ENCODE data around the gene SARS1.

SARS1 gene

GRCh38 chr1:109185357-109185756 lies 28.4 kb upstream of the SARS1 start:
- Histone ChIP-seq H3K4me1 (ENCODE audit: control insufficient read depth, insufficient read depth, low read length) (peaks cover 17% of the 10 kb centered on the region), H3K9ac (ENCODE audit: low read length) (no peak overlapping the region), H3K9me3 (ENCODE audit: control insufficient read depth, low read length) (no peaks in the 10 kb centered on the region), H3K36me3 (ENCODE audit: control insufficient read depth, insufficient read depth, low read length) (no peaks in the 10 kb centered on the region), H3K27me3 (ENCODE audit: control insufficient read depth, insufficient read depth, low read length) (no peaks in the 10 kb centered on the region), H3K4me3 (ENCODE audit: low read length) (no peak overlapping the region)

- Histone ChIP-seq H3K4me3 (ENCODE audit: low read length) (no peak overlapping the region), H3K4me1 (ENCODE audit: control insufficient read depth, insufficient read depth, low read length) (peaks cover 9% of the 10 kb centered on the region)
Measured at GRCh38 chr1:109185990-109186732, 27.6 kb upstream of the SARS1 start.

GRCh38 chr1:109186733-109187086 lies 27.0 kb upstream of the SARS1 start:
- H3K9me3 ChIP-seq (ENCODE audit: control insufficient read depth, low read length), result no peaks in the 10 kb centered on the region
- peak overlapping the region; percentile 20 for H3K9ac ChIP-seq (ENCODE audit: low read length)
- H3K36me3 ChIP-seq (ENCODE audit: control insufficient read depth, insufficient read depth, low read length), result no peaks in the 10 kb centered on the region
- no peaks in the 10 kb centered on the region for H3K27me3 ChIP-seq (ENCODE audit: control insufficient read depth, insufficient read depth, low read length)
- H3K4me3 ChIP-seq (ENCODE audit: low read length), result no peak overlapping the region
- peaks cover 4% of the 10 kb centered on the region for H3K4me1 ChIP-seq (ENCODE audit: control insufficient read depth, insufficient read depth, low read length)

More at GRCh38 chr1:109185990-109186732, 27.6 kb upstream of the SARS1 start:
- no peaks in the 10 kb centered on the region for H3K36me3 ChIP-seq (ENCODE audit: control insufficient read depth, insufficient read depth, low read length)
- H3K27me3 ChIP-seq (ENCODE audit: control insufficient read depth, insufficient read depth, low read length), result no peaks in the 10 kb centered on the region
- H3K9me3 ChIP-seq (ENCODE audit: control insufficient read depth, low read length), result no peaks in the 10 kb centered on the region
- H3K9ac ChIP-seq (ENCODE audit: low read length), result no peak overlapping the region

GRCh38 chr1:109187127-109187526 lies 26.6 kb upstream of the SARS1 start:
- H3K4me1 ChIP-seq (ENCODE audit: control insufficient read depth, insufficient read depth, low read length), result peaks cover 4% of the 10 kb centered on the region
- H3K27me3 ChIP-seq (ENCODE audit: control insufficient read depth, insufficient read depth, low read length), result no peaks in the 10 kb centered on the region
- no peaks in the 10 kb centered on the region for H3K9me3 ChIP-seq (ENCODE audit: control insufficient read depth, low read length)
- peak overlapping the region; percentile 20 for H3K9ac ChIP-seq (ENCODE audit: low read length)
- no peaks in the 10 kb centered on the region for H3K36me3 ChIP-seq (ENCODE audit: control insufficient read depth, insufficient read depth, low read length)
- H3K4me3 ChIP-seq (ENCODE audit: low read length), result no peak overlapping the region

GRCh38 chr1:109188200-109188599 lies 25.5 kb upstream of the SARS1 start:
- Histone ChIP-seq H3K9ac (ENCODE audit: low read length) (no peak overlapping the region), H3K4me3 (ENCODE audit: low read length) (no peak overlapping the region), H3K4me1 (ENCODE audit: control insufficient read depth, insufficient read depth, low read length) (peaks cover 12% of the 10 kb centered on the region), H3K9me3 (ENCODE audit: control insufficient read depth, low read length) (no peaks in the 10 kb centered on the region), H3K36me3 (ENCODE audit: control insufficient read depth, insufficient read depth, low read length) (no peaks in the 10 kb centered on the region), H3K27me3 (ENCODE audit: control insufficient read depth, insufficient read depth, low read length) (no peaks in the 10 kb centered on the region)

GRCh38 chr1:109188781-109189180 lies 24.9 kb upstream of the SARS1 start:
- H3K4me3 ChIP-seq (ENCODE audit: low read length), result no peak overlapping the region
- no peak overlapping the region for H3K9ac ChIP-seq (ENCODE audit: low read length)
- no peaks in the 10 kb centered on the region for H3K9me3 ChIP-seq (ENCODE audit: control insufficient read depth, low read length)
- H3K27me3 ChIP-seq (ENCODE audit: control insufficient read depth, insufficient read depth, low read length), result no peaks in the 10 kb centered on the region
- no peaks in the 10 kb centered on the region for H3K36me3 ChIP-seq (ENCODE audit: control insufficient read depth, insufficient read depth, low read length)
- H3K4me1 ChIP-seq (ENCODE audit: control insufficient read depth, insufficient read depth, low read length), result peaks cover 12% of the 10 kb centered on the region

GRCh38 chr1:109190189-109190588 lies 23.5 kb upstream of the SARS1 start:
- Histone ChIP-seq H3K4me1 (ENCODE audit: control insufficient read depth, insufficient read depth, low read length) (peaks cover 12% of the 10 kb centered on the region), H3K9ac (ENCODE audit: low read length) (no peak overlapping the region), H3K9me3 (ENCODE audit: control insufficient read depth, low read length) (no peaks in the 10 kb centered on the region), H3K36me3 (ENCODE audit: control insufficient read depth, insufficient read depth, low read length) (peaks cover 3% of the 10 kb centered on the region), H3K27me3 (ENCODE audit: control insufficient read depth, insufficient read depth, low read length) (no peaks in the 10 kb centered on the region), H3K4me3 (ENCODE audit: low read length) (no peak overlapping the region)

- Histone ChIP-seq H3K4me1 (ENCODE audit: control insufficient read depth, insufficient read depth, low read length) (peaks cover 12% of the 10 kb centered on the region), H3K9ac (ENCODE audit: low read length) (no peak overlapping the region), H3K9me3 (ENCODE audit: control insufficient read depth, low read length) (no peaks in the 10 kb centered on the region), H3K27me3 (ENCODE audit: control insufficient read depth, insufficient read depth, low read length) (no peaks in the 10 kb centered on the region), H3K36me3 (ENCODE audit: control insufficient read depth, insufficient read depth, low read length) (peaks cover 3% of the 10 kb centered on the region), H3K4me3 (ENCODE audit: low read length) (no peak overlapping the region)
Measured at GRCh38 chr1:109191377-109191776, 22.3 kb upstream of the SARS1 start.

- H3K9ac ChIP-seq (ENCODE audit: low read length), result no peak overlapping the region
- H3K27me3 ChIP-seq (ENCODE audit: control insufficient read depth, insufficient read depth, low read length), result no peaks in the 10 kb centered on the region
- H3K36me3 ChIP-seq (ENCODE audit: control insufficient read depth, insufficient read depth, low read length), result peaks cover 3% of the 10 kb centered on the region
- no peaks in the 10 kb centered on the region for H3K9me3 ChIP-seq (ENCODE audit: control insufficient read depth, low read length)
- peaks cover 8% of the 10 kb centered on the region for H3K4me1 ChIP-seq (ENCODE audit: control insufficient read depth, insufficient read depth, low read length)
- no peak overlapping the region for H3K4me3 ChIP-seq (ENCODE audit: low read length)
Measured at GRCh38 chr1:109191891-109192290, 21.8 kb upstream of the SARS1 start.

- H3K4me1 ChIP-seq (ENCODE audit: control insufficient read depth, insufficient read depth, low read length), result peaks cover 8% of the 10 kb centered on the region
- no peak overlapping the region for H3K4me3 ChIP-seq (ENCODE audit: low read length)
- no peaks in the 10 kb centered on the region for H3K9me3 ChIP-seq (ENCODE audit: control insufficient read depth, low read length)
- H3K27me3 ChIP-seq (ENCODE audit: control insufficient read depth, insufficient read depth, low read length), result no peaks in the 10 kb centered on the region
- H3K9ac ChIP-seq (ENCODE audit: low read length), result no peak overlapping the region
- H3K36me3 ChIP-seq (ENCODE audit: control insufficient read depth, insufficient read depth, low read length), result peaks cover 3% of the 10 kb centered on the region
Measured at GRCh38 chr1:109192433-109192832, 21.3 kb upstream of the SARS1 start.

- Histone ChIP-seq H3K9me3 (ENCODE audit: control insufficient read depth, low read length) (no peaks in the 10 kb centered on the region), H3K9ac (ENCODE audit: low read length) (no peak overlapping the region), H3K36me3 (ENCODE audit: control insufficient read depth, insufficient read depth, low read length) (peaks cover 3% of the 10 kb centered on the region), H3K4me1 (ENCODE audit: control insufficient read depth, insufficient read depth, low read length) (peaks cover 8% of the 10 kb centered on the region), H3K27me3 (ENCODE audit: control insufficient read depth, insufficient read depth, low read length) (no peaks in the 10 kb centered on the region), H3K4me3 (ENCODE audit: low read length) (no peak overlapping the region)
Measured at GRCh38 chr1:109193653-109194590, 19.8 kb upstream of the SARS1 start.
